Spleen (tissue), 11 donors: ENCODE measurements around the gene IFT88. TPM values are rescaled to one million over a fixed set of nuclear protein-coding genes. Genes with fewer than 3 reads are reported as not detected.
A peak's percentile ranks its signal among the peaks of the same experiment; 100 is the strongest.

Source experiments
- DNase-seq: peaks from one replicate; pipeline ENCODE4 v3.0.0-alpha.2; 2020
- H3K27ac ChIP-seq, 8 donors: fragments of 200-600 bp; sonication (generic) in 7 of 8; 1 replicate in 4 of 8; 2 replicates in 4 of 8; pipeline versions ENCODE4 v1.5.0 to v1.8.0; 2016 to 2021; ENCODE audit warnings: inconsistent platforms in 4 of 8, mild to moderate bottlenecking in 4 of 8, moderate library complexity in 1 of 8
- H3K27me3 ChIP-seq, 7 donors: fragments of 200-600 bp; sonication (generic) in 6 of 7; replicated peaks in 1 of 7; 1 replicate in 4 of 7; 2 replicates in 3 of 7; pipeline versions ENCODE4 v1.5.0 to v1.8.0; 2016 to 2021; ENCODE audit warnings: inconsistent platforms in 3 of 7, mild to moderate bottlenecking in 1 of 7
- H3K36me3 ChIP-seq, 6 donors: fragments of 200-600 bp; sonication (generic) in 5 of 6; 1 replicate in 4 of 6; 2 replicates in 2 of 6; pipeline versions ENCODE4 v1.5.0 to v1.8.0; 2016 to 2021; ENCODE audit warnings: inconsistent platforms in 2 of 6
- H3K4me1 ChIP-seq, 6 donors: fragments of 200-600 bp; sonication (generic) in 5 of 6; 1 replicate in 3 of 6; 2 replicates in 3 of 6; pipeline versions ENCODE4 v1.5.0 to v1.8.0; 2016 to 2021; ENCODE audit warnings: inconsistent platforms in 3 of 6
- H3K4me3 ChIP-seq, 8 donors: fragments of 200-600 bp; sonication (generic) in 7 of 8; 1 replicate in 4 of 8; 2 replicates in 4 of 8; pipeline versions ENCODE4 v1.5.0 to v1.8.0; 2016 to 2021; ENCODE audit warnings: inconsistent platforms in 4 of 8, mild to moderate bottlenecking in 4 of 8, moderate library complexity in 2 of 8
- H3K9me3 ChIP-seq, 8 donors: fragments of 200-600 bp; sonication (generic) in 7 of 8; 1 replicate in 4 of 8; 2 replicates in 4 of 8; pipeline versions ENCODE4 v1.5.0 to v1.8.0; 2016 to 2021; ENCODE audit warnings: inconsistent platforms in 4 of 8
- CTCF ChIP-seq, 11 experiments: fragments of 200-600 bp in 7 of 11; fragments of 450-650 bp in 4 of 11; sonication (generic) in 4 of 11; IDR thresholded peaks in 8 of 11; conservative IDR thresholded peaks in 3 of 11; 1 replicate in 7 of 11; 2 replicates in 4 of 11; pipeline versions ENCODE4 v1.4.0 to v1.8.0; 2016 to 2021; ENCODE audit warnings: antibody characterized with exemption in 11 of 11, inconsistent platforms in 4 of 11, mild to moderate bottlenecking in 1 of 11
- POLR2A ChIP-seq, 3 donors: fragments of 450-650 bp; IDR thresholded peaks; one replicate each; pipeline ENCODE4 v1.5.1; 2017; ENCODE audit warnings: antibody characterized with exemption in 3 of 3, mild to moderate bottlenecking in 1 of 3
- POLR2AphosphoS5 ChIP-seq, 3 donors: sonication (generic); formaldehyde crosslinking; IDR thresholded peaks; one replicate each; pipeline ENCODE4 v1.5.1; 2017; ENCODE audit warnings: antibody characterized with exemption in 3 of 3
- whole genome bisulfite sequencing, 5 donors: extraction: QIAGEN DNeasy Blood & Tissue Kit in 3 of 5; methylation state at CpG; one replicate each; pipeline versions ENCODE4 v1.1.5 to v1.1.7; 2013 to 2018; 5-methylcytosine and 5-hydroxymethylcytosine counted together
- intact Hi-C: fragments of 100-400 bp; cut with DNase I; formaldehyde crosslinking; loops from one replicate; pipeline ENCODE4 v1.15.0; 2023; ENCODE audit warnings: low total_unique reads
- polyA plus RNA-seq, 3 donors: library from polyadenylated mRNA; stranded (reverse); fragments of 200-250 nt; gene quantifications; one replicate each; pipeline ENCODE4 v1.2.1, GENCODE V29; 2013
- total RNA-seq, 7 donors: library from RNA; depleted of rRNA in 3 of 7; stranded (reverse); fragments of >200 nt in 3 of 7; fragmentation: NEBNext Ultra II Directional in 4 of 7; extraction: Animal tissue kit (Norgen Biotek cat#: 25700) in 4 of 7; gene quantifications; one replicate each; pipeline versions ENCODE4 v1.1.0 to v1.2.1, GENCODE V29; 2016 to 2021
- donor health status: healthy with polysubstance abuse.
- donor health status: DM: no; HTN: no; CAD: no; lungs with moderate emphysema.
- donor health status: DM: no; HTN: no; CAD: no.
- donor health status: Bipolar disorder and iron deficiency.
- donor health status: healthy.
- donor health status: DM: no; HTN: no; CAD: no.
- donor health status: DM: yes; HTN: yes; CAD: no.

Gene IFT88
- total and polyA plus RNA-seq, 10 donors, result 7.7 to 25.5 (median 13.6) TPM

- WGBS, 5 donors, result 49 to 66% (median 61%) methylated on average over 4 of the region's 4 CpGs
- Histone ChIP-seq H3K4me3 (no peak overlapping the region), H3K27ac (no peak overlapping the region), H3K9me3 (no peaks in the 10 kb centered on the region), H3K27me3 (peaks cover 0 to 11% (median 0%) of the 10 kb centered on the region in 7 donors), H3K36me3 (no peaks in the 10 kb centered on the region), H3K4me1 (peaks cover 5 to 17% (median 12%) of the 10 kb centered on the region in 6 donors)
- DNase-seq, result no peak
- no peak for TF ChIP-seq POLR2A (IDR thresholded peaks at IDR 0.05)
- intact Hi-C loops, result loop anchor here (5.0 to 10.0 kb wide), 4 partner anchors 65 to 215 kb away; partner anchors contain the start of gene EEF1AKMT1
These were observed 142.8 kb downstream of the IFT88 start for GRCh38 chr13:20709782-20710181.

GRCh38 chr13:20711301-20712044 is 144.5 kb downstream of the IFT88 start:
- 76 to 87% (median 84%) methylated on average over 12 to 13 of the region's 13 CpGs for WGBS, 5 donors
- TF ChIP-seq POLR2A (IDR thresholded peaks at IDR 0.05) (no peak), CTCF (IDR thresholded peaks at IDR 0.05 in 8 of 11, conservative IDR thresholded peaks at IDR 0.05 in 3 of 11) (no peak)
- peaks cover 0 to 11% (median 0%) of the 10 kb centered on the region in 7 donors for H3K27me3 ChIP-seq
- H3K4me3 ChIP-seq, result no peak overlapping the region
- DNase-seq, result no peak
- intact Hi-C loops, result loop anchor here (5.0 to 10.0 kb wide), 3 partner anchors 63 to 213 kb away; partner anchors contain the start of gene EEF1AKMT1
- H3K9me3 ChIP-seq, result no peaks in the 10 kb centered on the region
- H3K27ac ChIP-seq, result no peak overlapping the region
- H3K4me1 ChIP-seq, result peaks cover 5 to 16% (median 12%) of the 10 kb centered on the region in 6 donors
- no peaks in the 10 kb centered on the region for H3K36me3 ChIP-seq

DNA sequence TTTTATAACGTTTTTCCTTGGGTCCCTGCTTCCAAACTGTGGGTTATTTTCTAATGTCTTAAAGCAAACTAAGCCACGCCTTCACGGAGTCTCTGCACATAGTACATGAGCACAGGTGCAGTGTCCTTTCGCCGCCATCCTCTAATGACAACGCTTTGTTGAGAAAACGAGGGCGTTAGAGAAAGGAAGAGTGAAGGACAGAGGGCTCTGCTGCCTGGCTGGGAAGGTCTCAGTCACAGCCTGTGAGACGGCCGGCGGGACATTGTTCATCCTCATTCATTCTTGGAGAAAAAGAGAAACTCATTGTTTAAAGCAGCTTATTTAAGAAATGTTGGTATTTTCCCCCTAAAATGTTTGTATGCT is 146.0 kb downstream of the IFT88 start:
- H3K36me3 ChIP-seq, result no peaks in the 10 kb centered on the region
- intact Hi-C loops, result loop anchor here (5.0 to 10.0 kb wide), 3 partner anchors 62 to 212 kb away; partner anchors contain the start of gene EEF1AKMT1
- peaks cover 5 to 16% (median 12%) of the 10 kb centered on the region in 6 donors for H3K4me1 ChIP-seq
- peaks cover 0 to 11% (median 0%) of the 10 kb centered on the region in 7 donors for H3K27me3 ChIP-seq
- DNase-seq, result no peak
- peak overlapping the region in 3 of 8 donors; percentile 14 to 37 (median 18) for H3K4me3 ChIP-seq
- no peaks in the 10 kb centered on the region for H3K9me3 ChIP-seq
- TF ChIP-seq POLR2AphosphoS5 (IDR thresholded peaks at IDR 0.05), result no peak
- no peak for TF ChIP-seq CTCF (IDR thresholded peaks at IDR 0.05 in 8 of 11, conservative IDR thresholded peaks at IDR 0.05 in 3 of 11)
- no peak for TF ChIP-seq POLR2A (IDR thresholded peaks at IDR 0.05)
- 50 to 67% (median 60%) methylated on average over 11 of the region's 11 CpGs for WGBS, 5 donors
- no peak overlapping the region for H3K27ac ChIP-seq

GRCh38 chr13:20713751-20714150 is 146.8 kb downstream of the IFT88 start:
- Histone ChIP-seq H3K27me3 (peaks cover 0 to 11% (median 0%) of the 10 kb centered on the region in 7 donors), H3K4me3 (no peak overlapping the region), H3K36me3 (no peaks in the 10 kb centered on the region), H3K4me1 (peaks cover 5 to 16% (median 12%) of the 10 kb centered on the region in 6 donors), H3K27ac (no peak overlapping the region), H3K9me3 (no peaks in the 10 kb centered on the region)
- 47 to 72% (median 60%) methylated on average over 11 of the region's 11 CpGs for WGBS, 5 donors
- no peak for DNase-seq
- TF ChIP-seq POLR2AphosphoS5 (IDR thresholded peaks at IDR 0.05) (no peak), POLR2A (IDR thresholded peaks at IDR 0.05) (no peak), CTCF (IDR thresholded peaks at IDR 0.05 in 8 of 11, conservative IDR thresholded peaks at IDR 0.05 in 3 of 11) (no peak)
- intact Hi-C loops, result loop anchor here (5.0 to 10.0 kb wide), 3 partner anchors 61 to 211 kb away; partner anchors contain the start of gene EEF1AKMT1
